Measurements from ENCODE around the gene NBDY. TPM values are rescaled to one million over a fixed set of nuclear protein-coding genes. Genes with fewer than 3 reads are reported as not detected.
"Not testable (repeated sequence)": the region's sequence is repeated elsewhere in the genome, so short reads cannot be mapped to it uniquely, and the experiment has no call there.

NBDY gene
- total RNA-seq = 10 to 100 TPM; 47.0 to 48.5 TPM

GRCh38 chrX:56729152-56729850 lies at the start of gene NBDY:
NBDY (plus strand) TSS chrX:56729243; CDS start chrX:56729354, 111 bp downstream.
- Mint-ChIP-seq H3K36me3 (peaks cover 3% of the 10 kb centered on the region), H3K4me3 (peak within 1 kb of the TSS; percentile 95), H3K4me1 (peaks cover 18% of the 10 kb centered on the region), H3K27ac (peak within 1 kb of the TSS; percentile 89), H3K9me3 (no peaks in the 10 kb centered on the region), H3K27me3 (no peaks in the 10 kb centered on the region)
- DNase-seq = peak; percentile 58
- POLR2A ChIA-PET = interaction anchor here (1.0 to 1.4 kb wide), 2 partner anchors 10 to 268 kb away, joined by 3 to 5 read pairs; no protein-coding TSS in a partner anchor
- peak; percentile 79 for ATAC-seq (ENCODE audit: low read depth)

GRCh38 chrX:56704530-56704929 lies 24.5 kb upstream of the NBDY start:
- H3K27ac Mint-ChIP-seq; H3K36me3 Mint-ChIP-seq; H3K4me1 Mint-ChIP-seq; H3K27me3 Mint-ChIP-seq; ATAC-seq (ENCODE audit: low read depth); DNase-seq; H3K9me3 Mint-ChIP-seq; POLR2A ChIA-PET; H3K4me3 Mint-ChIP-seq: not testable (repeated sequence)

GRCh38 chrX:56726605-56727004 lies 2.4 kb upstream of the NBDY start:
- ATAC-seq (ENCODE audit: low read depth) = no peak
- Mint-ChIP-seq H3K4me3 (no peak overlapping the region), H3K4me1 (peaks cover 12% of the 10 kb centered on the region), H3K36me3 (peaks cover 3% of the 10 kb centered on the region), H3K27me3 (no peaks in the 10 kb centered on the region), H3K27ac (peak overlapping the region; percentile 76), H3K9me3 (no peaks in the 10 kb centered on the region)
- POLR2A ChIA-PET = interaction anchor here (2.5 kb wide), 1 partner anchor 445 kb away, joined by 8 read pairs; no protein-coding TSS in a partner anchor
- no peak for DNase-seq

DNA sequence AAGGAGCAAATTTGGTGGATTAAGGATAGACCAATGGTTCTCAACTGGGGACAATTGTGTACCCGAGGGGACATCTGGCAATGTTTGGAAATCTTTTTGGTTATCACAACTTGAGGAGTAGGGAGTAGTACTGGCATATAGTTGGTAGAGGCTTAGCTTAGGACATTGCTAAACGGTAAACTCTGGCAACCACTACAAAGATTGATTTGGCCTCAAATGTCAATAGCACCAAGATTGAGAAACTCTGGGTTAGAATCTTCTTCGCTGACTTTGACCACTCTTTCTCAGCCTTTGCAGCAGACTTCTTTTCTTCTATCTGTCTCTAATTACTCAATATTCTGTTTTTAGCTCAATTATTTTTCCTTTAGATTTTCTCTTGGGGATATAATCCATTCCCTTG lies 1.5 kb upstream of the NBDY start:
- H3K4me1 Mint-ChIP-seq = peaks cover 14% of the 10 kb centered on the region
- no peak overlapping the region for H3K27ac Mint-ChIP-seq
- no peak for DNase-seq
- no peaks in the 10 kb centered on the region for H3K9me3 Mint-ChIP-seq
- H3K27me3 Mint-ChIP-seq = no peaks in the 10 kb centered on the region
- peaks cover 3% of the 10 kb centered on the region for H3K36me3 Mint-ChIP-seq
- ATAC-seq (ENCODE audit: low read depth) = no peak
- POLR2A ChIA-PET = interaction anchor here (2.5 kb wide), 1 partner anchor 446 kb away, joined by 8 read pairs; no protein-coding TSS in a partner anchor
- H3K4me3 Mint-ChIP-seq = no peak overlapping the region

GRCh38 chrX:56728321-56728720 lies 722 bp upstream of the NBDY start:
- Mint-ChIP-seq H3K36me3 (peaks cover 3% of the 10 kb centered on the region), H3K27me3 (no peaks in the 10 kb centered on the region), H3K4me1 (peaks cover 14% of the 10 kb centered on the region), H3K27ac (peak overlapping the region; percentile 61), H3K4me3 (peak overlapping the region; percentile 71), H3K9me3 (no peaks in the 10 kb centered on the region)
- no peak for DNase-seq
- POLR2A ChIA-PET = interaction anchor here (0.7 to 2.5 kb wide), 4 partner anchors 263 to 820 kb away, joined by 3 to 8 read pairs (median 4); no protein-coding TSS in a partner anchor
- no peak for ATAC-seq (ENCODE audit: low read depth)

DNA sequence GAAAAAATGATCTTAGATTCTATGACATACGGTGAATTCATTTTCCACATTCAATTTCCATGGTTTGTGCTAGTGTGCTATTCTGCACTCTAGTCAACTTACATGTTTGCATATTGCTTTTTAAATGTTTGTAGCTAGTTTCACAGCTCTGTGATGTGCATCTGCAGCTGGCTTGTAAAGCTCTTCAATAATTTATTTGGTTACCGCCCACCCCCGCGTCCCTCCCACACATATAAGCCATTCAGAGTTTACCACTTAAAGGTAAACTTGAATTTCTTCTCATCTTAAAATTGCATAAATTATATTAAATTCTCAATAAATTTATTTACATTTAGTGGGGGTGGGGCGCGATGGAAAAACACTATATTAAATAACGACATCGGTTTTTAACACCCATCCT lies 291 bp upstream of the NBDY start:
- DNase-seq = no peak
- POLR2A ChIA-PET = interaction anchor here (1.0 to 1.4 kb wide), 3 partner anchors 10 to 821 kb away, joined by 3 to 5 read pairs (median 3); no protein-coding TSS in a partner anchor

DNA sequence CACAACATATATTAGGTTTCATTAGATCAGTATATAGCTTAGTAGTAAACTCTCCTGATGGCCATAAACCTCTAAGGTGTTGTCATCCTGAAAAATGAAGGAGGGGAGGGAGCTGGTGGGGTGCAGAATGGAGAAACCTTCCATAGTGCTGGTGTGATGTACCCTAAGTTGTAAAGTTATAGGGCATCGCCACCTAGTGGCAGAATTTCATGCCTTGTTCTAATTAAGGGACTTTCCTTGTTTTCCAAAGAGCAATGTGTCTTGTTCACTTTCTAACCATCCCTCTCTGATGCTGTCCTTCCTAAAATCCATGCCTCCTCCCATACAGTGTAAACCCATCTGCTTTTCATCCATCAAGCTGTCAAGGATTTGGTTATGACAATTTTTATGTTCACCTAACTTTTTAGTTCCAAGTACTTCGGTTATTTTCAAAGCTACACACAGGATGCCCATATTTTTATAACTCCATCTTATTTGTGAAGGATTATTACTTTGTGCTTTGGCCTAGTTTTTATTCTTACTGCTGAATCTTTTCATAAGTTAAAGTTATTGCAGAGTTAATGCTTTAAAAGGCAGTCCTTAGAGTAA lies 4.5 kb downstream of the NBDY start:
- Mint-ChIP-seq H3K4me1 (peaks cover 13% of the 10 kb centered on the region), H3K4me3 (no peak overlapping the region), H3K36me3 (peaks cover 14% of the 10 kb centered on the region), H3K9me3 (no peaks in the 10 kb centered on the region), H3K27ac (no peak overlapping the region), H3K27me3 (no peaks in the 10 kb centered on the region)
- DNase-seq (no peak), ATAC-seq (ENCODE audit: low read depth) (no peak)
- POLR2A ChIA-PET = no interaction called here

More for the DNA sequence above, 291 bp upstream of the NBDY start:
- peak; percentile 28 for ATAC-seq (ENCODE audit: low read depth)
- Mint-ChIP-seq H3K36me3 (peaks cover 3% of the 10 kb centered on the region), H3K27ac (peak overlapping the region; percentile 89), H3K4me3 (peak overlapping the region; percentile 95), H3K4me1 (peaks cover 18% of the 10 kb centered on the region), H3K27me3 (no peaks in the 10 kb centered on the region), H3K9me3 (no peaks in the 10 kb centered on the region)

- no peak overlapping the region for H3K4me3 Mint-ChIP-seq
- H3K4me1 Mint-ChIP-seq = peaks cover 15% of the 10 kb centered on the region
- ATAC-seq (ENCODE audit: low read depth) (no peak), DNase-seq (no peak)
- POLR2A ChIA-PET = no interaction called here
- peaks cover 24% of the 10 kb centered on the region for H3K36me3 Mint-ChIP-seq
- H3K27me3 Mint-ChIP-seq = no peaks in the 10 kb centered on the region
- H3K9me3 Mint-ChIP-seq = peaks cover 2% of the 10 kb centered on the region
- H3K27ac Mint-ChIP-seq = no peak overlapping the region
Measured at GRCh38 chrX:56736219-56736618, 7.2 kb downstream of the NBDY start.

DNA sequence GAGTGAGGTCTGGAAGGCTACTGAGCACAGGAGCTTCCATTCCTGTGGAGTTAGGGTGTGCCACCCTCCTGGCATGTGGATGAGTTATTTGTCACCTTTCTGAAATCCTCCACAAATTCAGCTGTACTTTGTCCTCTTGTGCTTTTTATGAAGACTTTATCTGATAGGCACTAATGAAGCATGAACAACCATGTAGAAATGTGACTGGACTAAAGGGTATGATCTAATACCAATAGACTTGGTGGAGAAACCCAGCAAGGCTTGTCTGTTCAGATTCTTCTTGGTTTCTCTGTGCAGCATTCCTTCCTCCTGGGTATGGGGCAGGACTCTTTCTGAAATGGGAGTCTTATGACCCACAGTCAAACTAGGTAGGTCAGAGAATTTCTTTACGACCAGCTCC lies 9.6 kb downstream of the NBDY start:
- no peak overlapping the region for H3K4me3 Mint-ChIP-seq
- no peak for DNase-seq
- no peak overlapping the region for H3K27ac Mint-ChIP-seq
- H3K36me3 Mint-ChIP-seq = peaks cover 45% of the 10 kb centered on the region
- ATAC-seq (ENCODE audit: low read depth) = no peak
- H3K9me3 Mint-ChIP-seq = peaks cover 2% of the 10 kb centered on the region
- POLR2A ChIA-PET = no interaction called here
- no peaks in the 10 kb centered on the region for H3K27me3 Mint-ChIP-seq
- H3K4me1 Mint-ChIP-seq = peaks cover 8% of the 10 kb centered on the region

- POLR2A ChIA-PET = no interaction called here
- ATAC-seq (ENCODE audit: low read depth) = no peak
- DNase-seq = no peak
- H3K4me1 Mint-ChIP-seq = peaks cover 3% of the 10 kb centered on the region
- no peak overlapping the region for H3K4me3 Mint-ChIP-seq
- H3K27me3 Mint-ChIP-seq = no peaks in the 10 kb centered on the region
- peaks cover 2% of the 10 kb centered on the region for H3K9me3 Mint-ChIP-seq
- peaks cover 47% of the 10 kb centered on the region for H3K36me3 Mint-ChIP-seq
- H3K27ac Mint-ChIP-seq = no peak overlapping the region
Measured at GRCh38 chrX:56744996-56745395, 16.0 kb downstream of the NBDY start.

DNA sequence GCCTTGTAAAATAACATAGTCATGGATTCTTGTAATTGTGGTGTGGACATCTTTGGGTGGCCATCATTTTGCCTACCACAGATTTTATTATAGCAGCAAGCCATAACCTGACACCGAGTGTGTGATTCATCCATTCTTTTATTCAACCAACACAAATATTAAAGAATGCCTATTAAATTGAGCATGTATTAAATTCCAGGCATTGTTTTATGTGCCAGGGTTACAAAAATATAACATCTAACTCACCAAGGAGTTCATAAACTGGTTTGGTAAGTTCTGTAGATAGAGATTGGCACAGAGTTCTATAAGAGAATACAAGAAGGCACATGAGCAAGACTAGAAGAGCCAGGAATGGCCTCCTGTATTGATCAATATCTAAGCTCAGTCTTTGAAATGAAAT lies 18.0 kb downstream of the NBDY start:
- Mint-ChIP-seq H3K36me3 (peaks cover 38% of the 10 kb centered on the region), H3K4me1 (peaks cover 9% of the 10 kb centered on the region), H3K9me3 (no peaks in the 10 kb centered on the region), H3K27ac (no peak overlapping the region), H3K27me3 (no peaks in the 10 kb centered on the region), H3K4me3 (no peak overlapping the region)
- DNase-seq (no peak), ATAC-seq (ENCODE audit: low read depth) (no peak)
- POLR2A ChIA-PET = no interaction called here

- no peak overlapping the region for H3K4me3 Mint-ChIP-seq
- POLR2A ChIA-PET = no interaction called here
- DNase-seq (no peak), ATAC-seq (ENCODE audit: low read depth) (no peak)
- H3K9me3 Mint-ChIP-seq = peaks cover 3% of the 10 kb centered on the region
- no peak overlapping the region for H3K27ac Mint-ChIP-seq
- peaks cover 20% of the 10 kb centered on the region for H3K4me1 Mint-ChIP-seq
- peaks cover 42% of the 10 kb centered on the region for H3K36me3 Mint-ChIP-seq
- no peaks in the 10 kb centered on the region for H3K27me3 Mint-ChIP-seq
Measured at GRCh38 chrX:56751071-56751470, 22.0 kb downstream of the NBDY start.

- peaks cover 3% of the 10 kb centered on the region for H3K9me3 Mint-ChIP-seq
- H3K27me3 Mint-ChIP-seq = no peaks in the 10 kb centered on the region
- ATAC-seq (ENCODE audit: low read depth) (no peak), DNase-seq (no peak)
- H3K4me1 Mint-ChIP-seq = peaks cover 34% of the 10 kb centered on the region
- no peak overlapping the region for H3K27ac Mint-ChIP-seq
- POLR2A ChIA-PET = no interaction called here
- H3K36me3 Mint-ChIP-seq = peaks cover 27% of the 10 kb centered on the region
- no peak overlapping the region for H3K4me3 Mint-ChIP-seq
Measured at GRCh38 chrX:56757327-56757726, 28.3 kb downstream of the NBDY start.

- no peak overlapping the region for H3K27ac Mint-ChIP-seq
- H3K4me3 Mint-ChIP-seq = no peak overlapping the region
- no peak for ATAC-seq (ENCODE audit: low read depth)
Measured at GRCh38 chrX:56758456-56758855, 29.4 kb downstream of the NBDY start.

More at GRCh38 chrX:56758456-56758855, 29.4 kb downstream of the NBDY start:
- Mint-ChIP-seq H3K4me1 (peaks cover 34% of the 10 kb centered on the region), H3K27me3 (no peaks in the 10 kb centered on the region), H3K9me3 (peaks cover 3% of the 10 kb centered on the region), H3K36me3 (peaks cover 19% of the 10 kb centered on the region)
- no peak for DNase-seq
- POLR2A ChIA-PET = interaction anchor here (0.6 kb wide), 1 partner anchor 1837 kb away, joined by 3 read pairs; no protein-coding TSS in a partner anchor

Measured in activated naive CD8-positive, alpha-beta T cell treated with anti-CD3 and anti-CD28 coated beads, Interleukin-2, amount 10 ng/mL, durations not matched to agents 7 days and 5 days (primary cell).